Heart left ventricle (tissue), 16 donors: ENCODE results near the gene CACNA1G. TPM values are rescaled to one million over a fixed set of nuclear protein-coding genes. Genes with fewer than 3 reads are reported as not detected.

Source experiments
- ATAC-seq, 4 donors: fragments of 200-7000 bp; cut with Tn5 transposase; one replicate each; pipeline ENCODE4 v1.9.1; 2020 to 2022; ENCODE audit warnings: moderate library complexity in 4 of 4, mild to moderate bottlenecking in 3 of 4, moderate number of reproducible peaks in 1 of 4
- DNase-seq, 5 donors: peaks; one replicate each; pipeline ENCODE4 v3.0.0-alpha.2; 2020
- H3K27ac ChIP-seq, 12 donors: fragments of 200-600 bp; sonication (generic) in 4 of 12; one replicate each; pipeline versions ENCODE4 v1.5.0 to v1.8.0; 2016 to 2022; ENCODE audit warnings: mild to moderate bottlenecking in 2 of 12
- H3K27me3 ChIP-seq, 9 donors: fragments of 200-600 bp; sonication (generic) in 2 of 9; one replicate each; pipeline versions ENCODE4 v1.5.1 to v1.8.0; 2016 to 2022; ENCODE audit warnings: mild to moderate bottlenecking in 3 of 9
- H3K36me3 ChIP-seq, 9 donors: fragments of 200-600 bp; sonication (generic) in 2 of 9; one replicate each; pipeline versions ENCODE4 v1.5.0 to v1.8.0; 2018 to 2022; ENCODE audit warnings: mild to moderate bottlenecking in 2 of 9
- H3K4me1 ChIP-seq, 12 donors: fragments of 200-600 bp; sonication (generic) in 4 of 12; one replicate each; pipeline versions ENCODE4 v1.5.0 to v1.8.0; 2016 to 2022; ENCODE audit warnings: mild to moderate bottlenecking in 3 of 12
- H3K4me3 ChIP-seq, 12 donors: fragments of 200-600 bp; sonication (generic) in 4 of 12; one replicate each; pipeline versions ENCODE4 v1.5.0 to v1.8.0; 2017 to 2022; ENCODE audit warnings: mild to moderate bottlenecking in 9 of 12, moderate library complexity in 4 of 12
- H3K9me3 ChIP-seq, 12 donors: fragments of 200-600 bp; sonication (generic) in 4 of 12; one replicate each; pipeline versions ENCODE4 v1.5.0 to v1.8.0; 2016 to 2022; ENCODE audit warnings: mild to moderate bottlenecking in 1 of 12
- CTCF ChIP-seq, 12 donors: fragments of 200-600 bp; sonication (generic) in 4 of 12; IDR thresholded peaks; one replicate each; pipeline versions ENCODE4 v1.5.0 to v1.8.0; 2018 to 2022; ENCODE audit warnings: antibody characterized with exemption in 12 of 12, mild to moderate bottlenecking in 5 of 12
- POLR2A ChIP-seq, 2 donors: fragments of 450-650 bp; IDR thresholded peaks; one replicate each; pipeline ENCODE4 v1.6.1; 2017; ENCODE audit warnings: antibody characterized with exemption in 2 of 2, mild to moderate bottlenecking in 2 of 2, moderate library complexity in 2 of 2
- WGBS, 4 donors: extraction: QIAGEN DNeasy Blood & Tissue Kit in 2 of 4; methylation state at CpG; one replicate each; pipeline versions ENCODE4 v1.1.5 to v1.1.7; 2013 to 2018; 5-methylcytosine and 5-hydroxymethylcytosine counted together
- intact Hi-C, 10 donors: fragments of 100-400 bp; cut with DNase I; formaldehyde crosslinking; loops; one replicate each; pipeline versions ENCODE4 v1.11.1 to v1.14.2; 2022
- polyA plus RNA-seq, 2 donors: library from polyadenylated mRNA; stranded (reverse); fragments of 200-250 nt; gene quantifications; one replicate each; pipeline ENCODE4 v1.2.3, GENCODE V29; 2013
- total RNA-seq, 9 donors: library from RNA; depleted of rRNA in 2 of 9; stranded (reverse); fragments of >200 nt in 2 of 9; fragmentation: NEBNext Ultra II Directional in 3 of 9; extraction: Animal tissue kit (Norgen Biotek cat#: 25700) in 3 of 9; gene quantifications; one replicate each; pipeline versions ENCODE4 v1.1.0 to v1.2.4, GENCODE V29; 2016 to 2023
- donor health status: ischemic (EF 13 %, LVEDD 7.1; RV severe dilation, severe dysfunction).
- donor health status: healthy with polysubstance abuse.
- donor health status: DM: no; HTN: yes; CAD: no.
- donor health status: DM: no; HTN: no; CAD: no.
- donor health status: ischemic (EF 25% LVEDD 6.9; RV normal size, moderate dysfunction).
- donor health status: ischemic (EF 25% LVEDD 5.7; RV mildly dilated, moderate dysfunction).
- donor health status: healthy.
- donor health status: DM: yes; HTN: yes; CAD: no.
- donor health status: ischemic (EF 35%, LVEDD 5.7; RV mildly dilated, moderate dysfunction).
- donor health status: nonischemic (EF 11% LVEDD 7.7; RV severe dilation, severe dysfunction).
- donor health status: DM: yes; HTN: yes; CAD: no.
- donor health status: PGD.
- donor health status: ischemic (EF 29% LVEDD 5.4; RV normal size, mild dysfunction).
- donor health status: nonischemic (EF 23%, LVEDD 6.1; RV moderate dilation, normal function).

The CACNA1G gene
- total and polyA plus RNA-seq, 11 donors, result 0.02 to 0.48 (median 0.13) TPM; not detected in 1

GRCh38 chr17:50672831-50673551 is 112.5 kb downstream of the CACNA1G start:
- Histone ChIP-seq H3K27me3 (no peaks in the 10 kb centered on the region), H3K36me3 (no peaks in the 10 kb centered on the region), H3K4me1 (peaks cover 0 to 7% (median 0%) of the 10 kb centered on the region in 12 donors), H3K27ac (peak overlapping the region in 2 of 12 donors; percentile 16 to 68), H3K9me3 (no peaks in the 10 kb centered on the region), H3K4me3 (no peak overlapping the region)
- intact Hi-C loops, result no loop called here
- peak in 4 of 5 donors; percentile 36 to 89 (median 55) for DNase-seq
- TF ChIP-seq POLR2A (IDR thresholded peaks at IDR 0.05), result no peak
- no peak for TF ChIP-seq CTCF (IDR thresholded peaks at IDR 0.05)
- WGBS, 4 donors, result 80 to 91% (median 83%) methylated on average over 15 to 20 of the region's 20 CpGs
- peak; percentile 91 to 97 (median 94) for ATAC-seq

- 56 to 83% (median 71%) methylated on average over 3 of the region's 3 CpGs for WGBS, 4 donors
- H3K4me3 ChIP-seq, result no peak overlapping the region
- TF ChIP-seq POLR2A (IDR thresholded peaks at IDR 0.05), result no peak
These were observed 114.7 kb downstream of the CACNA1G start for GRCh38 chr17:50675190-50675589.

GRCh38 chr17:50675627-50676026 is 115.1 kb downstream of the CACNA1G start:
- Histone ChIP-seq H3K9me3 (no peaks in the 10 kb centered on the region), H3K4me3 (no peak overlapping the region), H3K4me1 (peaks cover 0 to 7% (median 0%) of the 10 kb centered on the region in 12 donors), H3K27me3 (no peaks in the 10 kb centered on the region), H3K27ac (no peak overlapping the region), H3K36me3 (no peaks in the 10 kb centered on the region)
- TF ChIP-seq POLR2A (IDR thresholded peaks at IDR 0.05), result no peak
- TF ChIP-seq CTCF (IDR thresholded peaks at IDR 0.05), result no peak
- ATAC-seq, result peak in 2 of 4 donors; percentile 34 to 50
- 82 to 91% (median 89%) methylated on average over 7 of the region's 7 CpGs for WGBS, 4 donors
- intact Hi-C loops, result loop anchor here in 5 of 10 donors (2.0 to 5.0 kb wide), 5 partner anchors 38 to 193 kb away; partner anchors contain the start of genes ABCC3 (in 2 of the 5) and SPATA20 (in 1 of the 5)
- no peak for DNase-seq

More at GRCh38 chr17:50675190-50675589, 114.7 kb downstream of the CACNA1G start:
- Histone ChIP-seq H3K27ac (no peak overlapping the region), H3K4me1 (peaks cover 0 to 7% (median 0%) of the 10 kb centered on the region in 12 donors), H3K9me3 (no peaks in the 10 kb centered on the region), H3K27me3 (no peaks in the 10 kb centered on the region), H3K36me3 (no peaks in the 10 kb centered on the region)
- ATAC-seq (no peak), DNase-seq (no peak)
- intact Hi-C loops, result loop anchor here in 4 of 10 donors (5.0 kb wide), 4 partner anchors 38 to 193 kb away; partner anchors contain the start of genes ABCC3 (in 1 of the 4) and SPATA20 (in 1 of the 4)

GRCh38 chr17:50676065-50676975 is 115.8 kb downstream of the CACNA1G start:
- no peak for ATAC-seq
- H3K4me3 ChIP-seq, result no peak overlapping the region
- H3K9me3 ChIP-seq, result no peaks in the 10 kb centered on the region
- no peak overlapping the region for H3K27ac ChIP-seq
- H3K4me1 ChIP-seq, result peaks cover 0 to 10% (median 0%) of the 10 kb centered on the region in 12 donors
- no peak for DNase-seq
- TF ChIP-seq POLR2A (IDR thresholded peaks at IDR 0.05), result no peak
- no peak for TF ChIP-seq CTCF (IDR thresholded peaks at IDR 0.05)
- H3K27me3 ChIP-seq, result no peaks in the 10 kb centered on the region
- intact Hi-C loops, result loop anchor here in 5 of 10 donors (2.0 to 5.0 kb wide), 5 partner anchors 39 to 194 kb away; partner anchors contain the start of genes ABCC3 (in 2 of the 5) and SPATA20 (in 1 of the 5)
- 92 to 95% (median 93%) methylated on average over 24 of the region's 24 CpGs for WGBS, 4 donors
- H3K36me3 ChIP-seq, result no peaks in the 10 kb centered on the region

Other genes starting within 250 kb of the CACNA1G start
- 10 to 100 TPM; 11.3 to 19.2 (median 13.9) TPM for gene XYLT2, start 214.6 kb upstream of the CACNA1G start, total RNA-seq
- gene XYLT2, start 214.6 kb upstream of the CACNA1G start, polyA plus RNA-seq, result 1 to 10 TPM; 9.5 to 9.9 TPM
- 10 to 100 TPM; 52.9 to 91.6 (median 65.3) TPM for gene MRPL27, start 187.5 kb upstream of the CACNA1G start, total RNA-seq
- 100 to 1,000 TPM; 190 to 243 TPM for gene MRPL27, start 187.5 kb upstream of the CACNA1G start, polyA plus RNA-seq
- gene EME1, start 187.5 kb upstream of the CACNA1G start, total RNA-seq, result 1 to 10 TPM in 1 of 9 donors, under 1 TPM in 2, not detected in 6; 0.70 to 3.4 (median 0.75) TPM
- gene EME1, start 187.5 kb upstream of the CACNA1G start, polyA plus RNA-seq, result under 1 TPM; 0.22 to 0.72 TPM
- 10 to 100 TPM; 19.6 to 50.9 (median 28.6) TPM for gene LRRC59, start 163.2 kb upstream of the CACNA1G start, total RNA-seq
- gene LRRC59, start 163.2 kb upstream of the CACNA1G start, polyA plus RNA-seq, result 100 to 1,000 TPM in 1 of 2 donors, 10 to 100 TPM in 1; 13.7 to 150 TPM
- gene ACSF2, start 134.5 kb upstream of the CACNA1G start, total RNA-seq, result 10 to 100 TPM in 8 of 9 donors, 1 to 10 TPM in 1; 7.3 to 31.6 (median 17.4) TPM
- gene ACSF2, start 134.5 kb upstream of the CACNA1G start, polyA plus RNA-seq, result 10 to 100 TPM in 1 of 2 donors, 1 to 10 TPM in 1; 6.5 to 20.0 TPM
- under 1 TPM in 2 of 9 donors, not detected in 7; 0.15 to 0.27 TPM for gene CHAD, start 91.8 kb upstream of the CACNA1G start, total RNA-seq
- gene CHAD, start 91.8 kb upstream of the CACNA1G start, polyA plus RNA-seq, result under 1 TPM in 1 of 2 donors, not detected in 1; 0.15 TPM
- gene RSAD1, start 81.9 kb upstream of the CACNA1G start, total RNA-seq, result 10 to 100 TPM; 30.9 to 50.0 (median 42.8) TPM
- gene RSAD1, start 81.9 kb upstream of the CACNA1G start, polyA plus RNA-seq, result 10 to 100 TPM; 36.2 to 43.7 TPM
- gene MYCBPAP, start 52.3 kb upstream of the CACNA1G start, total RNA-seq, result 1 to 10 TPM in 2 of 9 donors, under 1 TPM in 6, not detected in 1; 0.42 to 2.4 (median 0.83) TPM
- gene MYCBPAP, start 52.3 kb upstream of the CACNA1G start, polyA plus RNA-seq, result under 1 TPM; 0.29 to 0.46 TPM
- gene EPN3, start 28.0 kb upstream of the CACNA1G start, total RNA-seq, result 10 to 100 TPM in 6 of 9 donors, 1 to 10 TPM in 3; 8.9 to 29.5 (median 12.6) TPM
- gene EPN3, start 28.0 kb upstream of the CACNA1G start, polyA plus RNA-seq, result 10 to 100 TPM in 1 of 2 donors, 1 to 10 TPM in 1; 9.0 to 22.1 TPM
- 10 to 100 TPM; 21.6 to 83.0 (median 67.1) TPM for gene SPATA20, start 13.5 kb upstream of the CACNA1G start, total RNA-seq
- 10 to 100 TPM; 13.8 to 52.3 TPM for gene SPATA20, start 13.5 kb upstream of the CACNA1G start, polyA plus RNA-seq
- gene ABCC3, start 74.2 kb downstream of the CACNA1G start, total RNA-seq, result 10 to 100 TPM in 1 of 9 donors, 1 to 10 TPM in 4, under 1 TPM in 3, not detected in 1; 0.20 to 21.6 (median 1.3) TPM
- gene ABCC3, start 74.2 kb downstream of the CACNA1G start, polyA plus RNA-seq, result 1 to 10 TPM in 1 of 2 donors, under 1 TPM in 1; 0.50 to 1.4 TPM
- 10 to 100 TPM; 38.8 to 55.4 (median 47.2) TPM for gene ANKRD40, start 147.2 kb downstream of the CACNA1G start, total RNA-seq
- 10 to 100 TPM; 22.2 to 48.2 TPM for gene ANKRD40, start 147.2 kb downstream of the CACNA1G start, polyA plus RNA-seq
- 10 to 100 TPM; 16.5 to 55.5 (median 52.1) TPM for gene LUC7L3, start 158.9 kb downstream of the CACNA1G start, total RNA-seq
- gene LUC7L3, start 158.9 kb downstream of the CACNA1G start, polyA plus RNA-seq, result 10 to 100 TPM; 33.4 to 89.0 TPM
- not detected for gene ANKRD40CL, start 206.8 kb downstream of the CACNA1G start, total RNA-seq
- gene ANKRD40CL, start 206.8 kb downstream of the CACNA1G start, polyA plus RNA-seq, result not detected